IMR-90 (cell line): Measurements from ENCODE around the gene CSHL1.
"Not testable (repeated sequence)": the region's sequence is repeated elsewhere in the genome, so short reads cannot be mapped to it uniquely, and the experiment has no call there.

Experiments
- CEBPB ChIP-seq: IDR thresholded peaks from 2 replicates; pipeline ENCODE4 v1.6.1; 2012; ENCODE audit warnings: low read depth, low read length, improper control_type of control experiment
- POLR2A ChIP-seq: IDR thresholded peaks from 2 replicates; pipeline ENCODE4 v1.6.1; 2012; ENCODE audit warnings: mild to moderate bottlenecking, low read depth, low read length
- TF ChIP-seq, protein P1 (sequence below): conservative IDR thresholded peaks from 2 replicates; pipeline ENCODE4 v1.5.1; 2012; ENCODE audit warnings: mild to moderate bottlenecking, low read depth, low read length, improper control_type of control experiment

DNA sequence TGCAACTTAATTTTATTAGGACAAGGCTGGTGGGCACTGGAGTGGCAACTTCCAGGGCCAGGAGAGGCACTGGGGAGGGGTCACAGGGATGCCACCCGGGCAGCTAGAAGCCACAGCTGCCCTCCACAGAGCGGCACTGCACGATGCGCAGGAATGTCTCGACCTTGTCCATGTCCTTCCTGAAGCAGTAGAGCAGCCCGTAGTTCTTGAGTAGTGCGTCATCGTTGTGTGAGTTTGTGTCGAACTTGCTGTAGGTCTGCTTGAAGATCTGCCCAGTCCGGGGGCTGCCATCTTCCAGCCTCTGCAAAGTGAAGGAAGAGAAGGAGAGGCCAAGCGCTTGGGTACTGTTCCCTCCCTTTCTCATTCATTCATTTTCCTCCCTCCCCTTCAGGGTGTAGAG lies 6.1 kb upstream of the CSHL1 start:
- TF ChIP-seq, protein P1, sequence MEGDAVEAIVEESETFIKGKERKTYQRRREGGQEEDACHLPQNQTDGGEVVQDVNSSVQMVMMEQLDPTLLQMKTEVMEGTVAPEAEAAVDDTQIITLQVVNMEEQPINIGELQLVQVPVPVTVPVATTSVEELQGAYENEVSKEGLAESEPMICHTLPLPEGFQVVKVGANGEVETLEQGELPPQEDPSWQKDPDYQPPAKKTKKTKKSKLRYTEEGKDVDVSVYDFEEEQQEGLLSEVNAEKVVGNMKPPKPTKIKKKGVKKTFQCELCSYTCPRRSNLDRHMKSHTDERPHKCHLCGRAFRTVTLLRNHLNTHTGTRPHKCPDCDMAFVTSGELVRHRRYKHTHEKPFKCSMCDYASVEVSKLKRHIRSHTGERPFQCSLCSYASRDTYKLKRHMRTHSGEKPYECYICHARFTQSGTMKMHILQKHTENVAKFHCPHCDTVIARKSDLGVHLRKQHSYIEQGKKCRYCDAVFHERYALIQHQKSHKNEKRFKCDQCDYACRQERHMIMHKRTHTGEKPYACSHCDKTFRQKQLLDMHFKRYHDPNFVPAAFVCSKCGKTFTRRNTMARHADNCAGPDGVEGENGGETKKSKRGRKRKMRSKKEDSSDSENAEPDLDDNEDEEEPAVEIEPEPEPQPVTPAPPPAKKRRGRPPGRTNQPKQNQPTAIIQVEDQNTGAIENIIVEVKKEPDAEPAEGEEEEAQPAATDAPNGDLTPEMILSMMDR: not testable (repeated sequence)
- not testable (repeated sequence) for TF ChIP-seq CEBPB, POLR2A
